Upper lobe of left lung (tissue), 6 donors: ENCODE results near the gene MRGPRF. TPM values are rescaled to one million over a fixed set of nuclear protein-coding genes. Genes with fewer than 3 reads are reported as not detected.

ENCODE experiments used
- ATAC-seq, 2 donors: fragments of 200-7000 bp; cut with Tn5 transposase; one replicate each; pipeline ENCODE4 v1.9.1; 2022; ENCODE audit warnings: mild to moderate bottlenecking in 2 of 2, moderate library complexity in 2 of 2; ENCODE audit not compliant: low FRiP score in 2 of 2
- DNase-seq, 2 donors: peaks; one replicate each; pipeline ENCODE4 v3.0.0-alpha.2; 2019 to 2020
- H3K27ac ChIP-seq, 4 donors: fragments of 200-600 bp; sonication (generic); one replicate each; pipeline ENCODE4 v1.5.1; 2016 to 2019
- H3K27me3 ChIP-seq, 4 donors: fragments of 200-600 bp; sonication (generic); one replicate each; pipeline ENCODE4 v1.5.1; 2017 to 2019
- H3K36me3 ChIP-seq, 4 donors: fragments of 200-600 bp; sonication (generic); one replicate each; pipeline ENCODE4 v1.5.1; 2016 to 2019
- H3K4me1 ChIP-seq, 4 donors: fragments of 200-600 bp; sonication (generic); one replicate each; pipeline ENCODE4 v1.5.1; 2018 to 2019
- H3K4me3 ChIP-seq, 4 donors: fragments of 200-600 bp; sonication (generic); one replicate each; pipeline ENCODE4 v1.5.1; 2017 to 2019; ENCODE audit warnings: mild to moderate bottlenecking in 2 of 4, moderate library complexity in 1 of 4
- H3K9me3 ChIP-seq, 4 donors: fragments of 200-600 bp; sonication (generic); one replicate each; pipeline ENCODE4 v1.5.1; 2018 to 2019
- CTCF ChIP-seq, 6 experiments: fragments of 450-650 bp in 4 of 6; fragments of 200-600 bp in 2 of 6; sonication (generic) in 2 of 6; IDR thresholded peaks; one replicate each; pipeline ENCODE4 v1.5.1; 2016 to 2019; ENCODE audit warnings: antibody characterized with exemption in 6 of 6
- EP300 ChIP-seq, 4 donors: sonication (generic); formaldehyde crosslinking; IDR thresholded peaks; one replicate each; pipeline ENCODE4 v1.5.1; 2017; ENCODE audit warnings: antibody characterized with exemption in 4 of 4, control low read depth in 2 of 4
- POLR2A ChIP-seq, 4 donors: fragments of 450-650 bp; IDR thresholded peaks; one replicate each; pipeline ENCODE4 v1.5.1; 2016 to 2017; ENCODE audit warnings: antibody characterized with exemption in 4 of 4, mild to moderate bottlenecking in 2 of 4
- POLR2AphosphoS5 ChIP-seq, 2 donors: sonication (generic); formaldehyde crosslinking; IDR thresholded peaks; one replicate each; pipeline ENCODE4 v1.5.1; 2017; ENCODE audit warnings: antibody characterized with exemption in 2 of 2
- WGBS, 2 donors: methylation state at CpG; one replicate each; pipeline ENCODE4 v1.1.5; 2017 to 2018; 5-methylcytosine and 5-hydroxymethylcytosine counted together
- total RNA-seq, 6 donors: library from RNA; depleted of rRNA in 4 of 6; stranded (reverse); fragments of >200 nt in 4 of 6; gene quantifications; one replicate each; pipeline versions ENCODE4 v1.1.0 to v1.2.1, GENCODE V29; 2016 to 2021
- donor health status: DM: no; HTN: no; CAD: no; lungs with moderate emphysema.
- donor health status: DM: no; HTN: yes; CAD: no; lungs with severe emphysema.

Gene MRGPRF
- total RNA-seq, 6 donors from 2014 or later: 3.0 to 16.2 (median 10.7) TPM

GRCh38 chr11:68959465-68960293 is 53.4 kb downstream of the MRGPRF start:
- Histone ChIP-seq H3K4me3 (no peak overlapping the region), H3K27ac (no peak overlapping the region), H3K4me1 (peaks cover 4 to 14% (median 9%) of the 10 kb centered on the region in 4 donors), H3K36me3 (no peaks in the 10 kb centered on the region), H3K9me3 (no peaks in the 10 kb centered on the region), H3K27me3 (no peaks in the 10 kb centered on the region)
- peak in 1 of 2 donors; percentile 62 for DNase-seq
- ATAC-seq: no peak
- TF ChIP-seq POLR2AphosphoS5 (IDR thresholded peaks at IDR 0.05): no peak
- no peak for TF ChIP-seq CTCF (IDR thresholded peaks at IDR 0.05)
- no peak for TF ChIP-seq POLR2A (IDR thresholded peaks at IDR 0.05)
- TF ChIP-seq EP300 (IDR thresholded peaks at IDR 0.05): no peak
- WGBS, 2 donors: 96% methylated on average over 19 to 29 of the region's 31 CpGs

GRCh38 chr11:68958211-68958610 is 54.8 kb downstream of the MRGPRF start:
- Histone ChIP-seq H3K4me3 (no peak overlapping the region), H3K27ac (no peak overlapping the region), H3K4me1 (peaks cover 4 to 14% (median 9%) of the 10 kb centered on the region in 4 donors), H3K9me3 (no peaks in the 10 kb centered on the region), H3K27me3 (no peaks in the 10 kb centered on the region), H3K36me3 (no peaks in the 10 kb centered on the region)
- 94 to 95% methylated on average over 9 of the region's 9 CpGs for WGBS, 2 donors
- ATAC-seq: no peak
- DNase-seq: no peak
- TF ChIP-seq CTCF (IDR thresholded peaks at IDR 0.05) (no peak), POLR2A (IDR thresholded peaks at IDR 0.05) (no peak), EP300 (IDR thresholded peaks at IDR 0.05) (no peak), POLR2AphosphoS5 (IDR thresholded peaks at IDR 0.05) (no peak)

- no peak for ATAC-seq
- TF ChIP-seq CTCF (IDR thresholded peaks at IDR 0.05) (no peak), EP300 (IDR thresholded peaks at IDR 0.05) (no peak), POLR2A (IDR thresholded peaks at IDR 0.05) (no peak)
- Histone ChIP-seq H3K27me3 (no peaks in the 10 kb centered on the region), H3K4me1 (peaks cover 4 to 14% (median 9%) of the 10 kb centered on the region in 4 donors), H3K9me3 (no peaks in the 10 kb centered on the region), H3K27ac (no peak overlapping the region), H3K36me3 (no peaks in the 10 kb centered on the region), H3K4me3 (no peak overlapping the region)
- no peak for DNase-seq
- WGBS, 2 donors: 73 to 75% methylated on average over 9 to 12 of the region's 12 CpGs
Observed at GRCh38 chr11:68956547-68957254, 56.3 kb downstream of the MRGPRF start.

- peaks cover 4 to 14% (median 9%) of the 10 kb centered on the region in 4 donors for H3K4me1 ChIP-seq
- WGBS, 2 donors: 0 to 12% methylated on average over 3 to 11 of the region's 12 CpGs
- DNase-seq: peak in 1 of 2 donors; percentile 85
Observed at GRCh38 chr11:68956142-68956541, 56.9 kb downstream of the MRGPRF start.

More at GRCh38 chr11:68956142-68956541, 56.9 kb downstream of the MRGPRF start:
- Histone ChIP-seq H3K27ac (no peak overlapping the region), H3K4me3 (no peak overlapping the region), H3K36me3 (no peaks in the 10 kb centered on the region), H3K9me3 (no peaks in the 10 kb centered on the region), H3K27me3 (no peaks in the 10 kb centered on the region)
- TF ChIP-seq EP300 (IDR thresholded peaks at IDR 0.05): no peak
- TF ChIP-seq CTCF (IDR thresholded peaks at IDR 0.05): no peak
- TF ChIP-seq POLR2A (IDR thresholded peaks at IDR 0.05): no peak
- no peak for TF ChIP-seq POLR2AphosphoS5 (IDR thresholded peaks at IDR 0.05)
- ATAC-seq: no peak
